ENCODE data around the gene ABHD1.

The ABHD1 gene

GRCh38 chr2:27084297-27085061 lies 39.1 kb upstream of the ABHD1 start:
- Mint-ChIP-seq H3K4me3 (peak overlapping the region; percentile 82), H3K4me1 (ENCODE audit: low read depth) (peaks cover 33% of the 10 kb centered on the region), H3K27me3 (no peaks in the 10 kb centered on the region)

GRCh38 chr2:27085062-27085672 lies 38.4 kb upstream of the ABHD1 start:
- H3K4me3 Mint-ChIP-seq, result peak overlapping the region; percentile 82
- H3K36me3 Mint-ChIP-seq, result no peaks in the 10 kb centered on the region
- H3K9me3 Mint-ChIP-seq (ENCODE audit: low read depth), result no peaks in the 10 kb centered on the region
- H3K4me1 Mint-ChIP-seq (ENCODE audit: low read depth), result peaks cover 35% of the 10 kb centered on the region
- H3K27me3 Mint-ChIP-seq, result no peaks in the 10 kb centered on the region
- peak overlapping the region; percentile 66 for H3K27ac Mint-ChIP-seq

More at GRCh38 chr2:27084297-27085061, 39.1 kb upstream of the ABHD1 start:
- Mint-ChIP-seq H3K27ac (no peak overlapping the region), H3K36me3 (no peaks in the 10 kb centered on the region), H3K9me3 (ENCODE audit: low read depth) (no peaks in the 10 kb centered on the region)

- Mint-ChIP-seq H3K36me3 (no peaks in the 10 kb centered on the region), H3K4me1 (ENCODE audit: low read depth) (peaks cover 33% of the 10 kb centered on the region), H3K27ac (peak overlapping the region; percentile 66), H3K4me3 (peak overlapping the region; percentile 82), H3K9me3 (ENCODE audit: low read depth) (no peaks in the 10 kb centered on the region), H3K27me3 (no peaks in the 10 kb centered on the region)
These were observed 37.9 kb upstream of the ABHD1 start for GRCh38 chr2:27085673-27086089.

GRCh38 chr2:27086090-27086723 lies 37.4 kb upstream of the ABHD1 start:
- Mint-ChIP-seq H3K36me3 (no peaks in the 10 kb centered on the region), H3K4me1 (ENCODE audit: low read depth) (peaks cover 28% of the 10 kb centered on the region), H3K27ac (peak overlapping the region; percentile 66), H3K9me3 (ENCODE audit: low read depth) (no peaks in the 10 kb centered on the region), H3K4me3 (peak overlapping the region; percentile 82), H3K27me3 (no peaks in the 10 kb centered on the region)

GRCh38 chr2:27086724-27087593 lies 36.7 kb upstream of the ABHD1 start, which contains the start of gene KHK:
Gene KHK, plus strand, starts transcription at chr2:27086772. Its CDS starts 488 bp downstream, at chr2:27087260.
- Mint-ChIP-seq H3K4me3 (peak within 1 kb of the TSS; percentile 89), H3K27me3 (no peaks in the 10 kb centered on the region), H3K27ac (peak within 1 kb of the TSS; percentile 66), H3K4me1 (ENCODE audit: low read depth) (peaks cover 24% of the 10 kb centered on the region), H3K36me3 (no peaks in the 10 kb centered on the region), H3K9me3 (ENCODE audit: low read depth) (no peaks in the 10 kb centered on the region)

GRCh38 chr2:27087823-27088410 lies 35.7 kb upstream of the ABHD1 start:
- Mint-ChIP-seq H3K9me3 (ENCODE audit: low read depth) (no peaks in the 10 kb centered on the region), H3K27ac (no peak overlapping the region), H3K4me3 (peak overlapping the region; percentile 89)

GRCh38 chr2:27088634-27089033 lies 35.0 kb upstream of the ABHD1 start:
- H3K27me3 Mint-ChIP-seq, result no peaks in the 10 kb centered on the region
- no peaks in the 10 kb centered on the region for H3K36me3 Mint-ChIP-seq
- no peaks in the 10 kb centered on the region for H3K9me3 Mint-ChIP-seq (ENCODE audit: low read depth)
- peaks cover 24% of the 10 kb centered on the region for H3K4me1 Mint-ChIP-seq (ENCODE audit: low read depth)
- no peak overlapping the region for H3K27ac Mint-ChIP-seq
- H3K4me3 Mint-ChIP-seq, result no peak overlapping the region

More at GRCh38 chr2:27087823-27088410, 35.7 kb upstream of the ABHD1 start:
- Mint-ChIP-seq H3K36me3 (no peaks in the 10 kb centered on the region), H3K4me1 (ENCODE audit: low read depth) (peaks cover 24% of the 10 kb centered on the region), H3K27me3 (no peaks in the 10 kb centered on the region)

- no peaks in the 10 kb centered on the region for H3K9me3 Mint-ChIP-seq (ENCODE audit: low read depth)
- no peak overlapping the region for H3K27ac Mint-ChIP-seq
These were observed 34.3 kb upstream of the ABHD1 start for GRCh38 chr2:27089111-27089954.

GRCh38 chr2:27091746-27092695 lies 31.6 kb upstream of the ABHD1 start:
- Mint-ChIP-seq H3K27me3 (no peaks in the 10 kb centered on the region), H3K36me3 (no peaks in the 10 kb centered on the region), H3K27ac (no peak overlapping the region), H3K9me3 (ENCODE audit: low read depth) (no peaks in the 10 kb centered on the region), H3K4me3 (no peak overlapping the region), H3K4me1 (ENCODE audit: low read depth) (peaks cover 25% of the 10 kb centered on the region)

More at GRCh38 chr2:27089111-27089954, 34.3 kb upstream of the ABHD1 start:
- Mint-ChIP-seq H3K4me3 (no peak overlapping the region), H3K36me3 (no peaks in the 10 kb centered on the region), H3K4me1 (ENCODE audit: low read depth) (peaks cover 24% of the 10 kb centered on the region), H3K27me3 (no peaks in the 10 kb centered on the region)

GRCh38 chr2:27092696-27093429 lies 30.8 kb upstream of the ABHD1 start:
- Mint-ChIP-seq H3K36me3 (no peaks in the 10 kb centered on the region), H3K4me1 (ENCODE audit: low read depth) (peaks cover 18% of the 10 kb centered on the region), H3K27me3 (no peaks in the 10 kb centered on the region), H3K9me3 (ENCODE audit: low read depth) (no peaks in the 10 kb centered on the region), H3K27ac (no peak overlapping the region), H3K4me3 (no peak overlapping the region)

- no peak overlapping the region for H3K27ac Mint-ChIP-seq
- H3K27me3 Mint-ChIP-seq, result no peaks in the 10 kb centered on the region
- peaks cover 16% of the 10 kb centered on the region for H3K4me1 Mint-ChIP-seq (ENCODE audit: low read depth)
- no peaks in the 10 kb centered on the region for H3K36me3 Mint-ChIP-seq
- H3K4me3 Mint-ChIP-seq, result no peak overlapping the region
- H3K9me3 Mint-ChIP-seq (ENCODE audit: low read depth), result no peaks in the 10 kb centered on the region
These were observed 29.9 kb upstream of the ABHD1 start for GRCh38 chr2:27093430-27094352.

All from activated naive CD8-positive, alpha-beta T cell (primary cell).